ENCODE results near the gene SOX2. TPM values are rescaled to one million over a fixed set of nuclear protein-coding genes. Genes with fewer than 3 reads are reported as not detected.

Gene SOX2
- total RNA-seq, 1 donor from 2014 or later: 70.4 TPM

DNA sequence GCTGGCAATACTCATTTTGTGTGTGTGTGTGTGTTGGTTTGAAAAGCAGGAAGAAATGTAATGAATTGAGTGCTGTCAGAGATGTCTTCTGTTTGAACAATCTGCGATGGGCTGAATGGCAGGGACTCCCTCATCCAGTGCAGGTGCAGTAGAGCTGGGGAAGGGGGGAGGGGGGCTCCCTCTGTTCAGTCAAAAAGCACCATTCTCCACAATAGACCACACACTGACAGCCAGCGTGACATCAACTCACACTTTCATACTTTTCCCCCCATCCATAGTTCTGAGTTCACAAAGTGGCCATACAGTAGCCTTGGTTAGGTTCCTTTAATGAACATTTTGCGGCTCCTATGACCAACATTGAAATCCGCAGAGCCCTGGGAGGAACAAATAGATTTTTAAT is 10.4 kb downstream of the SOX2 start:
- TF ChIP-seq, protein P1, sequence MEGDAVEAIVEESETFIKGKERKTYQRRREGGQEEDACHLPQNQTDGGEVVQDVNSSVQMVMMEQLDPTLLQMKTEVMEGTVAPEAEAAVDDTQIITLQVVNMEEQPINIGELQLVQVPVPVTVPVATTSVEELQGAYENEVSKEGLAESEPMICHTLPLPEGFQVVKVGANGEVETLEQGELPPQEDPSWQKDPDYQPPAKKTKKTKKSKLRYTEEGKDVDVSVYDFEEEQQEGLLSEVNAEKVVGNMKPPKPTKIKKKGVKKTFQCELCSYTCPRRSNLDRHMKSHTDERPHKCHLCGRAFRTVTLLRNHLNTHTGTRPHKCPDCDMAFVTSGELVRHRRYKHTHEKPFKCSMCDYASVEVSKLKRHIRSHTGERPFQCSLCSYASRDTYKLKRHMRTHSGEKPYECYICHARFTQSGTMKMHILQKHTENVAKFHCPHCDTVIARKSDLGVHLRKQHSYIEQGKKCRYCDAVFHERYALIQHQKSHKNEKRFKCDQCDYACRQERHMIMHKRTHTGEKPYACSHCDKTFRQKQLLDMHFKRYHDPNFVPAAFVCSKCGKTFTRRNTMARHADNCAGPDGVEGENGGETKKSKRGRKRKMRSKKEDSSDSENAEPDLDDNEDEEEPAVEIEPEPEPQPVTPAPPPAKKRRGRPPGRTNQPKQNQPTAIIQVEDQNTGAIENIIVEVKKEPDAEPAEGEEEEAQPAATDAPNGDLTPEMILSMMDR (conservative IDR thresholded peaks at IDR 0.05): no peak
- H3K9me3 Mint-ChIP-seq: no peaks in the 10 kb centered on the region
- no peak overlapping the region for H3K4me3 Mint-ChIP-seq
- H3K36me3 Mint-ChIP-seq: peaks cover 12% of the 10 kb centered on the region
- no peak overlapping the region for H3K27ac Mint-ChIP-seq
- DNase-seq (ENCODE audit: extremely low spot score, unreplicated experiment): no peak
- H3K4me1 Mint-ChIP-seq (ENCODE audit: unreplicated experiment): peaks cover 24% of the 10 kb centered on the region
- peaks cover 96% of the 10 kb centered on the region for H3K27me3 Mint-ChIP-seq

DNA sequence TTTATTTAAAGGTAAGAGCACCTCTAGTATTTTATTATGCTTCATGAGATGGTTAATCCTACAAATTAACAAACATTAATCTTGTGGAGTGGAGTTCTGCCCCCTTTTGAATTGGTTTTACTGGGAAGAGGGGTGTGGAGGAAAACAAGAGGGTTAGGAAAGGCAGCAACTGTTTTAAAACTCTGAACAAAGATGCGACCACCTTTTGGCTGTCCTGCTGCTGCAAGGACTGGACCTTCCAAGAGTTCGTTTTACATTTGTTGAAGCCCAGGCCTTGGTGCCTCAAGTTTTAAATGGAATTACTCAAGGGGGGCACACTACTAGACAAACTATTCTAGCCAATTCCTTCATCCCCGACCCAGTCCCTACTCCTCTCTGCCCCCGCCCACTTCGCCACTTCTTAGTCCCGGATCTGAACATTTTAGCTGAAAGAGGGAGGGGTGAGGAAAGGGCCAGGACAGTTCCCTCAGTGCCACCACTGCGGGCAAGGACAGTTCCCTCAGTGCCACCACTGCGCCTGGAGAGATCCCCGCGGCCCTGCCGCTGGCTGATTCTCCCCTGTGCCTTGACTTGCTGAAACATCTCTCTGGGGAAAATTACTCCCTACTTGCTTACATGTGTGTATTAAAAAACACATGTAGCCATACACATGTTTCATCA is 11.2 kb downstream of the SOX2 start:
- Mint-ChIP-seq H3K4me1 (ENCODE audit: unreplicated experiment) (peaks cover 30% of the 10 kb centered on the region), H3K27me3 (peaks cover 96% of the 10 kb centered on the region)

DNA sequence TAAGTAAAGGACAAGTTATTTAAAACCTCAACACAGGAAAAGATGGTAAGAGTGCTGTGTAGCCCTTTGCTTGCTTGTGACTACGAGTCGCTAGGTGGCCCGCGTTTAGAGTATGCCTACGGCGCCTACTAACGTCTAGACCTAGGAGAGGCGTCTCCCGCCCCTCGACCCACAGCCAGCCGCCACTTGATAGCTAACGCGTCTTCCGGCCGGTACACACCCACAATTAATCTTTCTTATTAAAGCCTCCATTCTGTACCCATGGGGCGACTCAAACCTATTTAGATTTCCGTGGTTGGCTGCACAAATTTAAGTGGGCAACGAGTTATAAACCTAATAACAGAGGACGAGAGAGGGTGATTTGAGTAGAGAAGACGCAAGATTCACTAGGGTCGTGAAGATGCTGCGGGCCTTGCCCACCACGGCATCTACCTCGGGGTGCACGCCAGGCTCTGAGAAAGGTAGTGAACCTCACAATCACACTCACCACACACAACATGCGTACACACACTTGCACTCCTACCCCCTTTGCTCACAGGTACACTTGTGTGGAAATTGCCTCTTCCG is 12.0 kb downstream of the SOX2 start:
- DNase-seq (ENCODE audit: extremely low spot score, unreplicated experiment): no peak
- Mint-ChIP-seq H3K27me3 (peaks cover 96% of the 10 kb centered on the region), H3K36me3 (peaks cover 12% of the 10 kb centered on the region), H3K4me1 (ENCODE audit: unreplicated experiment) (peaks cover 36% of the 10 kb centered on the region), H3K27ac (peak overlapping the region; percentile 19), H3K9me3 (no peaks in the 10 kb centered on the region), H3K4me3 (peak overlapping the region; percentile 72)
- TF ChIP-seq, protein P1 (conservative IDR thresholded peaks at IDR 0.05): no peak

More for the DNA sequence above, 11.2 kb downstream of the SOX2 start:
- Mint-ChIP-seq H3K4me3 (peak overlapping the region; percentile 72), H3K9me3 (no peaks in the 10 kb centered on the region), H3K27ac (no peak overlapping the region), H3K36me3 (peaks cover 12% of the 10 kb centered on the region)
- TF ChIP-seq, protein P1 (conservative IDR thresholded peaks at IDR 0.05): no peak
- no peak for DNase-seq (ENCODE audit: extremely low spot score, unreplicated experiment)

DNA sequence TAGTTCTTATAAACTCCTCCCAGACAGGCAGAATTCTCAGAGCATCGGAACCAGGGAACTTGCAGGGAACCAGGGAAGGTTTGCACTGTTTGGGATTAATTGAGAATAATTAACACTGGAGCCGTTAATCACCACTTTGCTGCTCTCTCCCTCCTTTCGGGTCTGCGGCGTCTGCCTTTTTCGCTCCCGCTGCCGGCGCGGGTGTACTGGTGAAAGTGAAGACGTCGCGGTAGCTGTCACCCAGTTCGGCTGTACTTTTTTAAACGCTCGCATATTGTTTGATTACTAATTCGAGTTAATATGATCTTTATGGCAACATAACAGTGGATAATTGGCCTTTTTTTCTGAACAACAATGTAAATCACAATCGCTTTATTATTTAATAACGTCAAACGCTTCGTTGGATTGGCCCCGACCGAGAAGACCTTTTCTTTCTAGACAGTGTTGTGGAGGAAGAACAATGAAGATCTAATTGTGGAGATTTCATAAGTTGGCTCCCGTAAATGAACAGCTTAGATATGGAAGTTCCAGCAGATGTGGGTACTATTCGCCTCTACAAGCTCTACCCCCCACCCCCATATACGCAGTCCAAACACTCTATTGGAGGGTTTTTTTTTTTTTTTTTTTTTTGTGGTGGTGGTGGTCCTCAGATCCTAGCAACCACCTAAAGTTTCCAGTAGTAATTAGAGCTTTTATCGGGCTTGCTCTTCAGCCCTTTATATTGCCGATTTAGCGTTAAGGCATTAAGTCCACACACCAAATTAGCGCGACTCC is 12.7 kb downstream of the SOX2 start:
- Mint-ChIP-seq H3K4me3 (peak overlapping the region; percentile 77), H3K9me3 (no peaks in the 10 kb centered on the region), H3K36me3 (peaks cover 12% of the 10 kb centered on the region), H3K27me3 (peaks cover 97% of the 10 kb centered on the region), H3K27ac (peak overlapping the region; percentile 19), H3K4me1 (ENCODE audit: unreplicated experiment) (peaks cover 42% of the 10 kb centered on the region)
- TF ChIP-seq, protein P1 (conservative IDR thresholded peaks at IDR 0.05): no peak
- DNase-seq (ENCODE audit: extremely low spot score, unreplicated experiment): no peak

DNA sequence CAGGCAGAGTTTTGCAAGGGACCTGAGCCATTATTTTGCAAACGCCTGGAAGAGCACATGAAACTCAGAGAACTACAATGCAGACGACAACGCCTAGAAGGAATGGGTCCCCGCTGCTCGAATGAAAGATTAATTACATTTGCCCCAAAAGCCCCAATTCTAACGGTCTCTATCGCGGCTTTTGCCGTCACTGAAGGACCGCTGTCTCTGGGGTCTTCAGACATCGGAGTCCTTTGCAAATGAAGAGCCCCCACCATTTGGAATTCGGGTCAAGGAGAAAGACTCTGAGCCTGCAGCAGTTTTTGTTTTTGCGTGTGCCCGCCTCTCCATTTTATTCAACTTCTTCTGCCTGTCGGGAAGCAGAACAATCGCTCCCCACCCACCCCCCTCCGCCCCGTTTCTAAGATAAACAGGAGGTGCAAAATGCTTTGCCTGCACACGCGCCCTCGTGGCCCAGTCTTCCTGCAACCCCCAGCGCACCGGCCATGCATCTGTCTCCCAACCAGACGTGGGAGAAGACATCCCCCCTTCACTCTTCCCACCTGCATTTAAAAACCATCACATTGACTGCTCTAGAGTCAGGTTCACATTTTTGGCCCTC is 13.5 kb downstream of the SOX2 start:
- H3K27ac Mint-ChIP-seq: peak overlapping the region; percentile 35
- peaks cover 12% of the 10 kb centered on the region for H3K36me3 Mint-ChIP-seq
- peaks cover 98% of the 10 kb centered on the region for H3K27me3 Mint-ChIP-seq
- no peak for DNase-seq (ENCODE audit: extremely low spot score, unreplicated experiment)
- H3K9me3 Mint-ChIP-seq: no peaks in the 10 kb centered on the region
- peaks cover 44% of the 10 kb centered on the region for H3K4me1 Mint-ChIP-seq (ENCODE audit: unreplicated experiment)
- TF ChIP-seq, protein P1 (conservative IDR thresholded peaks at IDR 0.05): no peak
- H3K4me3 Mint-ChIP-seq: peak overlapping the region; percentile 77
